ENCODE measurements around the gene TRMT61B.

DNA sequence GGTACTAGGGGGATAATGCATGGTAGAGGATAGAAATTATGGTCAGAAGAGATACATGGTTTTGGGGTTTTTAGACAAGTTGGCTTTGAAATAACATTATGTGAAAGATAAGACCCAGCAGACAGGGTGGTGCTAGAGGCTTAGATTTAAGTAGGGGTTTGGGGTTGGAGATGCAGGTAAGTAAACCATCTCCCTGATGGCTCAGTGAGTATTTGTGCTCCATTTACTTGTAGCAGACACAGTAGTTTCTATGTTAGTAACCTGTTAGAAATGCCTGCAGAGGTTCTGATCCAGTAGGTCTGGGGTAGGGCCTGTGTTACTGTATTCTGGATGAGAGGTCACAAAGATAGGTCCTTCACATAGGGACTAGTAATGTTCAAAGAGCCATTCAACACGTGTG lies 38.1 kb upstream of the TRMT61B start:
- TF ChIP-seq, protein P1, sequence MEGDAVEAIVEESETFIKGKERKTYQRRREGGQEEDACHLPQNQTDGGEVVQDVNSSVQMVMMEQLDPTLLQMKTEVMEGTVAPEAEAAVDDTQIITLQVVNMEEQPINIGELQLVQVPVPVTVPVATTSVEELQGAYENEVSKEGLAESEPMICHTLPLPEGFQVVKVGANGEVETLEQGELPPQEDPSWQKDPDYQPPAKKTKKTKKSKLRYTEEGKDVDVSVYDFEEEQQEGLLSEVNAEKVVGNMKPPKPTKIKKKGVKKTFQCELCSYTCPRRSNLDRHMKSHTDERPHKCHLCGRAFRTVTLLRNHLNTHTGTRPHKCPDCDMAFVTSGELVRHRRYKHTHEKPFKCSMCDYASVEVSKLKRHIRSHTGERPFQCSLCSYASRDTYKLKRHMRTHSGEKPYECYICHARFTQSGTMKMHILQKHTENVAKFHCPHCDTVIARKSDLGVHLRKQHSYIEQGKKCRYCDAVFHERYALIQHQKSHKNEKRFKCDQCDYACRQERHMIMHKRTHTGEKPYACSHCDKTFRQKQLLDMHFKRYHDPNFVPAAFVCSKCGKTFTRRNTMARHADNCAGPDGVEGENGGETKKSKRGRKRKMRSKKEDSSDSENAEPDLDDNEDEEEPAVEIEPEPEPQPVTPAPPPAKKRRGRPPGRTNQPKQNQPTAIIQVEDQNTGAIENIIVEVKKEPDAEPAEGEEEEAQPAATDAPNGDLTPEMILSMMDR (IDR thresholded peaks at IDR 0.05) = no peak
- TF ChIP-seq EZH2 (IDR thresholded peaks at IDR 0.05; ENCODE audit: borderline replicate concordance, insufficient read depth, low read depth, low read length, poor library complexity, severe bottlenecking) = no peak
